Hematopoietic multipotent progenitor cell treated with erythropoietin and hydrocortisone succinate and interleukin-3 and kit ligand, for 4 days (in vitro differentiated cells): ENCODE results near the gene POU6F1.

ENCODE experiments used
- DNase-seq: peaks from one replicate; pipeline ENCODE4 v3.0.0-alpha.2; 2015

The POU6F1 gene

DNA sequence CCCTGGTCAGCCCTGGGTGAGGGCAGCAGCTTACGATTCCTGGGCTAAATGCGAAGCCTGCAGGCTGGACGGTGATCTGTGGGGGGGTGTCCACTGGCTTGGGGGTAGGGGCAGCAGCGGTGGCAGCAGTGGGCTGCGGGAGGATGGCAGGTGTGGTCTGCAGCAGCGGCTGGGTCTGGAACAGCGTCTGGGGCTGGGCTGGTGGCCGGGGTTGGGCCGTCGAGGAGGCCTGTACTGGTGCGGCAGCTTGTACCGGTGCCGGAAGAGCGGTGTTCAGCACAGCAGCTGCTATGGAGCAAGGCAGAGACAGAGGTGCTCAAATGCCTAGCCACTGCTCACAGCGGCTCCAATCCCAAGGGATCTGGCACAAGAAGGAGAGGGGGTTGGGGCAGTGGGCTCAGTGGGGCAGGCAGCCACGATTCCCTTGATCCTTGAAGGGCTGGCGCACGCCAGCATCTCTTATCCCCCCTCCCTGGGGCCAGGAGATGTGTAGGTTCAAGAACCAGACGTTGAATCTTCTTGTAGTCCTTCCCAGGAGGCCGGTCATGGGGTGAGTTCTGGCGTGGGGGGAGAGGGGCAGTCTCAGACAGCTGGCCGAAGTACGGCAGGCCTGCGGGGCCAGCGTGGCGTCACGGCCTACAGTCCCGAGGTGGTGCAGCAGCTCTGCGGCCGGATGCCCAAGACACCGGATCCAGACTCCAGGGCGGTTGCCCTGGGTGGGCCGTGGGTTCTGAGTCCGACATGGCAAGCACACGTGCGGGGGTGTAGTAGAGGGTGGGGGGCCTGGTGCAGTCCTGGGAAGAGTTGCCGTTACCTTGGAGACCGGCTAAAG is 19.9 kb downstream of the POU6F1 start:
- no peak for DNase-seq

DNA sequence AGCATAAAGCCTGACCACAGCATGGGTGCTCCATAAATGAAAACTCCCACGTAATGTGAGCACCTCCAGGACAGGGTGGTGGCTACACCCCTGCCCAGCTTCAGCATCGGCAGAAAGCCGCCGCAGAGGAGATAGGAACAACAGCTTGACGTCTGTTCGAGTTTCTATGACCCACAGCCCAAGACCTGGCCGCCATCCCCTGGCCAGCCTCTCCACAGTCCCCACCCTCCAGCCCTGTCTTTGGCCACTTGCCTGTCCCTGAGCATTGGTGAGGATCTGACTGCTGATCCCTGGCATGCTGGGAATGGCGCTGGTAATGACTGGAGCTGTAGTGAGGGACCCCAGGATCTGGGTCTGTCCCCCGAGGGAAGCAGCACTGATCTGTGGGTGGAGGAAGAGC is 21.3 kb downstream of the POU6F1 start:
- DNase-seq: no peak

DNA sequence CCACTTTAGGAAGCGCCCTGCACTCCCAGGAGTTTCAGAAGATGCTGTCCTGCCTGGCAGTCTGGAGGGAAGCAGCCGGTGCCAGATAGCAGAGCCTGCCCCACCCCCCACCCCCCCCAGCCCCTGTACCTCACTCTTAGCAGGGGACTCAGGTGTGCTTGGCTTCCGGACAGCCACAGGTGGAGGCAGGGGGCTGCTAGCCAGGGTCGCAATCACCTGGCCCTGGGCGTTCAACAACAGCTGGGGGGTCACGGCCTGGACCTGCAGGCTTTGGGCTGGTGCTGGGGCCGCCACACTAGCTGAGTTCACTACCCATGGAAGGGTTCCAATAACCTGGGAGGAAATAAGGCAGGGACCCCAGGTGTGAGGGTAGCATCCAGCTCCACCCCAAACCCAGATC is 22.0 kb downstream of the POU6F1 start:
- DNase-seq: no peak

DNA sequence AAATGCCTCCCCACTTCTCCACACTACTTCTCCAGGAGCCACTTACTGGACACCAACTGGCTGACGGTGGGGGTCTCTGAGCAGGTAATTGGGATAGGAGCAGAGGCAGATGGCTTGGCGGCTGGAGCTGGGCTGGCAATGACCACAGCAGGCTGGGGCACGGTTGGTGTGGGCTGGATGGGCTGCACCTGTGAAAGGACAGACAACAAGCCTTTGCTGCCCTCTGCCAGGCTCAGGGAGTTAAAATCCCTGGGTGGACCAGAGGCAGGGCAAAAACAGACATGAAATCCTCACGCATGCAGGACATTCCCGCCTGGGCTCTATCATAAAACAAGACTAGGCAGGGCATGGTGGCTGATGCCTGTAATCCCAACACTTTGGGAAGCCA is 25.6 kb downstream of the POU6F1 start:
- DNase-seq: no peak

DNA sequence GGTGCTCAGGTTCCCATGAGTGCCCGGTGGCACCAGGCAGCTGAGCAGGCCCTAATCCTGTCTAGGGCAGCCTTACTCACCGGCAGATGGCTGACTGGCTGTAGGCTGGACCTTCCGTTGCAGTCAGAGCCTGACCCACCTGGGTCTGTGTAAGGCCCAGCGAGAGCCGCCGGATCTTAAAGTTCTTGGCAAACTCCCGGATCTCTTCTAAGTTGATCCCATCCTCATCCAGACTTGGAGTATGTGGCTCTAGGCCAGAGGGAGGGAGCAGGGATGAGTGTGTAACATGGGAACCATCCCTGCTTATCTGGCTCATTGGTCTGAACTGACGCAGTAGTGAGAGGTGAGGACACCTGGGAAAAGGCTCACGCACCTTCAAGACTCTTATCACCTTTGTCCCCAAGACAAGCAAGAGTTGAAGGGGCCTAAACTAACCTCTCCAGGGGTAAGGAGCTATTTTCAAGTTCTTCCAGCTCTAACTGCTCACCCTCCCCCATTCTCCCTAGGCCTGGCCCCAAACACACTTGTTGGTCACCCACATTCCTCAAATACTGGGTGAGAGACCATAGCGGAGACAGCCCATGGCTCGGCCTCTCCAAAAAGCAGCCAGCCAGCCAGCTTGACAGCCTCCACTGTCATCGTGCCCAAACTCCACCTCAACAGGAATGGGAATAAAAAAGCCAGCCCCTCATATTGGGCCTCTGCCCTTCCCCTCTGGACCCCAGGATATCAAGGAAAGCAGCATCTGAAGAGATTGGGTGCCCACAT is 26.2 kb downstream of the POU6F1 start:
- DNase-seq: no peak

DNA sequence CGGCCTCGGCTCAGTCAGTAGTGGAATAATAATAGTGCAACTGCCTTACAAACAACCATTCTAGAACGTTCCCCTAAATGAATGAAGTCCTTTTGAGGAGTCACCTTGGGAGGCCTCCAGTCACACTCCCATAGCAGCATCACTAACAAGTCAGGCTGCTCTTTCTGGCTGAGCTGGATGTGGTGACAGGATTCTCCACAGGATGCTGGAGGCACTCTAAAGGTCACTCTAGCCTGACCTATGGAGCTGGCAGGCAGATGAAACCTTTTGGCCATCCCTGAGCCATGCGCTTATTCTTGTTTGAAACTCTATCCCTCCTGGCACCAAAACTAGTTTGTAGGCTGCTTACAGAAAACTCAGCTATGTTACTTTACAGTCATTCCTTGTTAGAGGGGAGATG is 27.0 kb downstream of the POU6F1 start:
- no peak for DNase-seq

- DNase-seq: no peak
These were observed 28.0 kb downstream of the POU6F1 start for GRCh38 chr12:51189790-51190355.

- no peak for DNase-seq
These were observed 29.4 kb downstream of the POU6F1 start for GRCh38 chr12:51188359-51189051.

- DNase-seq: no peak
These were observed 30.4 kb downstream of the POU6F1 start for GRCh38 chr12:51187370-51187987.

DNA sequence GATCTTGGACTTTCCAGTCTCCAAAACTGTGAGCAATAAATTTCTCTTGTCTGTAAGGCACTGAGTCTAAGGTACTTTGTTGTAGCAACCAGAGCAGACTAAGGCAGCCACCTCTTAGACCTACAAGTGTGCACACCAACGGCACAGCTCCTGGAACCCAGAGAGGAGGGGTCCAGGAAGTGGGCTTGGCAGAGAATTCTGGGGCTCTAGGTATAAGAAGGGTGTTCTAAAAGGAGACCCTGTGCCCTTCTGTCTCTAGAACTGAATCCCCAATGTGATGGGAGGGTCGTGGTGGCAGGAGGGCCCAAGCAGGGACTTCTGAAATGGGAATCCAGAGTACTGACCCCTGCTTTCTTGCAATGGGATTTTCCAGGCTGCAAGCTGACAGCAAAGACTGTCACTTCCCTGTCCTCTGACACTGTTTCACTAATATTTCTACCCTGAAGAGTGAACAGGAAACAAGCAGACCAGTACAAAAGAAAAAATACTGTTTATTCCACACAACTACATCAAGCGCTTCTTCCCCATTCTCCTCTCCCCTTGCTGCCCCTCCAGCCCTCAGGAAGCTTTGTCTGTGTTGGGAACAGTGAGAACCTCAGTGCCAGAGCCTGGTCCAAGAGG is 31.3 kb downstream of the POU6F1 start:
- DNase-seq: no peak

DNA sequence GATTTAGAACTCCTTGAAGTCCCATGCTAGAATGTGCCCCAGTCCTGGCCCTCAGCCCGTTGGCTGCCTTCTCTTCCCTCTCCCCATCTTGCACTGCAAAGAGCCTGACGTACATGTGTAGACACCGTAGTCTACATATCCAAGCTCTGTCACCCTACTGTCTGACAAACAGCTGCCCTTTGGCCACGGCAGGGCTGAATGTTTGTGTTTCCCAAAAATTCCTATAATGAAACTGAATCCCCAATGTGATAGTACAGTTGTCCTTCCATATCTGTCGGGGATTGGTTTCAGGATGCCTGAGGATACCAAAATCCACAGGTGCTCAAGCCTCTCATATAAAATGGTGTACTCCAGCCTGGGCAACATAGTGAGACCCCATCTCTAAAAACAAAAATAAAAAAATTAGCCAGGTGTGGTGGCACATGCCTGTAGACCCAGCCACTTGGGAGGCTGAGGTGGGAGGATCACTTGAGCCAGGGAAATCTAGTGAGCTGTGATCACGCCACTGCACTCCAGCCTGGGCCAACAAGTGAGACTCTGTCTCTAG is 32.6 kb downstream of the POU6F1 start:
- DNase-seq: no peak

DNA sequence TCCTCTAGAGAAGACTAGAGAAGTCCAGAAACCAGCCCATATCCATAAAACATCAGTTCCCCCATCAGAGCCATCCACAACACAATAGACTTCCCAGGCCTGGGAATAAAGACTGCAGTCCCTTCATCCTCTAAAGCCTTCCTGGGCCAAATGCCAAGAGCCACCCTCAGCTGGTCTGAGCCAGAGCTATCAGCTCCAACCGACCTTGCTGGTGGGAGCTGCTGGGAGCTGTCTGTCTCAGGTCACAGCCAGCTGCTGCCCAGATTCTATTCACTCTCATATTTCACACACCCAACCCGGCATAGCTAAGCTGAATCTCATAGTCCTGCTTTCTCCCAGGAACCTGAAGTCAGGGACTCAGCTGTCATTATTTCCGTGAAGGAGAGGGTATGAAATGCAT is 34.0 kb downstream of the POU6F1 start:
- DNase-seq: no peak

GRCh38 chr12:51183349-51183748 is 34.5 kb downstream of the POU6F1 start:
- no peak for DNase-seq

- DNase-seq: no peak
These were observed 36.3 kb downstream of the POU6F1 start for GRCh38 chr12:51181558-51181957.

- DNase-seq: no peak
These were observed 40.0 kb downstream of the POU6F1 start for GRCh38 chr12:51177897-51178296.

DNA sequence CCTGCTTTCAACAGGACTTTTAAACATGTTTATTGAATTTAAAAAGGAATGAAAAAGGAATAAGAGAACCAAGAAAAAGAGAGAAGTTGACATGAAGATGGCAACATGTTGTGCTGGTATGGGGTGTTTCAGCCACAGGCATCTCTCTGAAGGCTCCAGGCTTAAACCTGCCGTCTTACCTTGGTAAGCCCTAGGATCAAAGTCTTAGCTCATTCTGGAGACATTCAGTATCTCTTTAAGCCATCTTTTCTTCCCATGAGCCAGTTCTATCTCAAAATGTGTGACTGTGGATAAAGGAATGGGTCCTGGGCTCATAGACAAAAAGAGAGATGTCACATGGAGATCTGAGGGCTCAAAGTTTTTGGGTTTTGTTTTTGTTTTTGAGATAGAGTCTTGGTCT is 43.4 kb downstream of the POU6F1 start:
- DNase-seq: no peak

GRCh38 chr12:51172515-51173431 is 45.1 kb downstream of the POU6F1 start, which contains the start of gene TFCP2:
TFCP2 (minus strand) TSS chr12:51173135; CDS start chr12:51172422, 713 bp downstream.
- DNase-seq: peak; percentile 99

- peak; percentile 33 for DNase-seq
These were observed 45.9 kb downstream of the POU6F1 start for GRCh38 chr12:51171884-51172514.

GRCh38 chr12:51163795-51164194 is 54.1 kb downstream of the POU6F1 start:
- DNase-seq: no peak

GRCh38 chr12:51162217-51162616 is 55.6 kb downstream of the POU6F1 start:
- no peak for DNase-seq
